Common myeloid progenitor, CD34-positive (primary cell): ENCODE measurements around the gene DRC3.

Experiments used
- CTCF ChIA-PET: fragments of 350-600 bp; sonication (Branson Sonifier 250); formaldehyde crosslinking; loops from one replicate; lab custom pipeline; 2021; ENCODE audit warnings: antibody characterized with exemption; lab: Charles Lee
- POLR2A ChIA-PET: fragments of 350-600 bp; sonication (Branson Sonifier 250); formaldehyde crosslinking; loops from one replicate; lab custom pipeline; 2021; ENCODE audit warnings: antibody characterized with exemption; lab: Charles Lee
- DNase-seq, 3 donors: peaks; one replicate each; pipeline versions ENCODE4 v3.0.0 to v3.0.0-alpha.2; 2013
- H3K27ac ChIP-seq, 2 experiments: 1 replicate in 1 of 2; 2 replicates in 1 of 2; pipeline ENCODE4 v1.7.0; 2013; ENCODE audit warnings: inconsistent platforms in 2 of 2, low read length in 2 of 2, mild to moderate bottlenecking in 2 of 2, low read depth in 1 of 2, moderate library complexity in 1 of 2; ENCODE audit not compliant: severe bottlenecking in 2 of 2, insufficient read depth in 1 of 2, poor library complexity in 1 of 2
- H3K27me3 ChIP-seq, 5 experiments: replicated peaks in 2 of 5; 1 replicate in 3 of 5; 2 replicates in 2 of 5; pipeline versions ENCODE4 v1.6.1 to v1.7.0; 2013; ENCODE audit warnings: low read length in 4 of 5, mild to moderate bottlenecking in 2 of 5, moderate library complexity in 2 of 5, inconsistent platforms in 1 of 5; ENCODE audit not compliant: insufficient read depth in 5 of 5, control insufficient read depth in 4 of 5
- H3K36me3 ChIP-seq, 4 experiments: 1 replicate in 2 of 4; 2 replicates in 2 of 4; pipeline versions ENCODE4 v1.6.1 to v1.7.0; 2013; ENCODE audit warnings: low read length in 3 of 4, control low read depth in 1 of 4, mild to moderate bottlenecking in 1 of 4; ENCODE audit not compliant: control insufficient read depth in 4 of 4, insufficient read depth in 4 of 4
- H3K4me1 ChIP-seq, 4 experiments: 1 replicate in 3 of 4; 2 replicates in 1 of 4; pipeline versions ENCODE4 v1.6.1 to v1.7.1; 2013; ENCODE audit warnings: low read length in 3 of 4, mild to moderate bottlenecking in 3 of 4, control low read depth in 1 of 4, inconsistent platforms in 1 of 4, moderate library complexity in 1 of 4; ENCODE audit not compliant: control insufficient read depth in 4 of 4, insufficient read depth in 4 of 4; ENCODE audit errors: control extremely low read depth in 1 of 4
- H3K4me3 ChIP-seq, 7 experiments: 1 replicate in 4 of 7; 2 replicates in 3 of 7; pipeline versions ENCODE4 v1.5.1 to v1.7.0; 2013; ENCODE audit warnings: mild to moderate bottlenecking in 7 of 7, low read length in 6 of 7, moderate library complexity in 6 of 7, inconsistent platforms in 2 of 7, low read depth in 2 of 7, control low read depth in 1 of 7; ENCODE audit not compliant: insufficient read depth in 4 of 7, control insufficient read depth in 1 of 7; ENCODE audit errors: extremely low read depth in 1 of 7
- H3K9me3 ChIP-seq, 5 experiments: 1 replicate in 4 of 5; 2 replicates in 1 of 5; pipeline versions ENCODE4 v1.6.1 to v1.7.1; 2013; ENCODE audit warnings: low read length in 4 of 5, mild to moderate bottlenecking in 2 of 5, inconsistent platforms in 1 of 5, low read depth in 1 of 5, moderate library complexity in 1 of 5; ENCODE audit not compliant: control insufficient read depth in 4 of 5, insufficient read depth in 2 of 5; ENCODE audit errors: control extremely low read depth in 1 of 5
- WGBS: methylation state at CpG from one replicate; pipeline ENCODE4 v1.1.5; 2013; ENCODE audit not compliant: insufficient coverage; 5-methylcytosine and 5-hydroxymethylcytosine counted together

Gene DRC3

GRCh38 chr17:18035704-18036103, 63.0 kb downstream of the DRC3 start:
- Histone ChIP-seq H3K27ac (no peak overlapping the region), H3K27me3 (no peaks in the 10 kb centered on the region), H3K4me1 (peaks cover 9 to 32% (median 25%) of the 10 kb centered on the region in 4 experiments), H3K4me3 (no peak overlapping the region), H3K9me3 (no peaks in the 10 kb centered on the region), H3K36me3 (no peaks in the 10 kb centered on the region)
- ChIA-PET POLR2A (interaction anchor here (0.7 to 0.9 kb wide), 2 partner anchors 145 to 1968 kb away, joined by 5 to 8 read pairs; no protein-coding TSS in a partner anchor), CTCF (interaction anchor here (0.7 to 2.8 kb wide), 8 partner anchors 42 to 215 kb away, joined by 3 to 10 read pairs (median 4); no protein-coding TSS in a partner anchor)
- peak in 1 of 3 donors; percentile 23 for DNase-seq
- 100% methylated on average over 2 of the region's 2 CpGs for WGBS

- CTCF ChIA-PET, result interaction anchor here (1.0 to 1.1 kb wide), 2 partner anchors 8 to 147 kb away, joined by 3 to 6 read pairs; no protein-coding TSS in a partner anchor
- 7% methylated on average over 6 of the region's 6 CpGs for WGBS
- POLR2A ChIA-PET, result interaction anchor here (1.2 kb wide), 1 partner anchor 8 kb away, joined by 4 read pairs; no protein-coding TSS in a partner anchor
These were observed 64.8 kb downstream of the DRC3 start for GRCh38 chr17:18037486-18037885.

GRCh38 chr17:18038149-18038850, 65.6 kb downstream of the DRC3 start:
- H3K4me1 ChIP-seq, result peaks cover 9 to 40% (median 32%) of the 10 kb centered on the region in 4 experiments
- ChIA-PET POLR2A (interaction anchor here (1.2 kb wide), 1 partner anchor 9 kb away, joined by 4 read pairs; no protein-coding TSS in a partner anchor), CTCF (interaction anchor here (1.1 kb wide), 1 partner anchor 9 kb away, joined by 6 read pairs; no protein-coding TSS in a partner anchor)
- peak overlapping the region; percentile 54 to 84 for H3K27ac ChIP-seq
- H3K36me3 ChIP-seq, result no peaks in the 10 kb centered on the region
- WGBS, result under 1% methylated on average over 12 of the region's 13 CpGs
- H3K9me3 ChIP-seq, result no peaks in the 10 kb centered on the region
- peak overlapping the region; percentile 65 to 98 (median 91) for H3K4me3 ChIP-seq
- H3K27me3 ChIP-seq, result no peaks in the 10 kb centered on the region
- peak; percentile 46 to 79 (median 78) for DNase-seq

More at GRCh38 chr17:18037486-18037885, 64.8 kb downstream of the DRC3 start:
- Histone ChIP-seq H3K27me3 (no peaks in the 10 kb centered on the region), H3K9me3 (no peaks in the 10 kb centered on the region), H3K4me1 (peaks cover 9 to 40% (median 32%) of the 10 kb centered on the region in 4 experiments), H3K27ac (no peak overlapping the region), H3K4me3 (peak overlapping the region in 5 of 7 experiments; percentile 28 to 93 (median 91)), H3K36me3 (no peaks in the 10 kb centered on the region)
- DNase-seq, result peak; percentile 76 to 91 (median 88)

GRCh38 chr17:18038861-18039534, 66.3 kb downstream of the DRC3 start, which contains the start of the genes ATPAF2 and GID4:
Gene ATPAF2 (minus strand): TSS chr17:18039168. CDS start chr17:18039013, 155 bp downstream.
Gene GID4 (plus strand): TSS chr17:18039408. CDS start chr17:18039465, 57 bp downstream.
- DNase-seq, result peak; percentile 99 to 100 (median 100)
- H3K4me1 ChIP-seq, result peaks cover 9 to 40% (median 32%) of the 10 kb centered on the region in 4 experiments
- peak within 1 kb of the TSS; percentile 54 to 84 for H3K27ac ChIP-seq
- H3K4me3 ChIP-seq, result peak within 1 kb of the TSS; percentile 65 to 98 (median 91)
- 0% methylated on average over 23 of the region's 67 CpGs for WGBS
- ChIA-PET POLR2A (interaction anchor here (1.2 kb wide), 1 partner anchor 10 kb away, joined by 4 read pairs; no protein-coding TSS in a partner anchor), CTCF (no interaction called here)
- no peaks in the 10 kb centered on the region for H3K9me3 ChIP-seq
- H3K27me3 ChIP-seq, result no peaks in the 10 kb centered on the region
- peaks cover 0 to 4% (median 0%) of the 10 kb centered on the region in 4 experiments for H3K36me3 ChIP-seq

- Histone ChIP-seq H3K36me3 (peaks cover 0 to 10% (median 2%) of the 10 kb centered on the region in 4 experiments), H3K27me3 (no peaks in the 10 kb centered on the region), H3K4me1 (peaks cover 9 to 43% (median 32%) of the 10 kb centered on the region in 4 experiments), H3K9me3 (no peaks in the 10 kb centered on the region), H3K4me3 (peak overlapping the region; percentile 65 to 98 (median 91)), H3K27ac (peak overlapping the region in 1 of 2 experiments; percentile 67)
- WGBS, result under 1% methylated on average over 49 of the region's 81 CpGs
- DNase-seq, result peak in 2 of 3 donors; percentile 22 to 28
- ChIA-PET CTCF (no interaction called here), POLR2A (no interaction called here)
These were observed 67.0 kb downstream of the DRC3 start for GRCh38 chr17:18039535-18040260.

- no peak for DNase-seq
- Histone ChIP-seq H3K9me3 (no peaks in the 10 kb centered on the region), H3K4me1 (peaks cover 9 to 43% (median 32%) of the 10 kb centered on the region in 4 experiments), H3K27me3 (no peaks in the 10 kb centered on the region), H3K4me3 (peak overlapping the region; percentile 65 to 98 (median 91)), H3K27ac (peak overlapping the region in 1 of 2 experiments; percentile 67), H3K36me3 (peaks cover 0 to 14% (median 4%) of the 10 kb centered on the region in 4 experiments)
- ChIA-PET POLR2A (no interaction called here), CTCF (no interaction called here)
- WGBS, result 35% methylated on average over 6 of the region's 6 CpGs
These were observed 67.7 kb downstream of the DRC3 start for GRCh38 chr17:18040261-18040858.
